OCI-LY7 (cell line): Measurements from ENCODE around the gene WIPF1.

Source experiments
- CTCF ChIP-seq: fragments of 200-600 bp; sonication (generic); conservative IDR thresholded peaks from 2 replicates; pipeline ENCODE4 v1.5.1; 2014; ENCODE audit warnings: mild to moderate bottlenecking, antibody characterized with exemption, low read length, moderate library complexity, mixed read lengths
- EZH2phosphoT487 ChIP-seq: fragments of 200-600 bp; sonication (generic); IDR thresholded peaks from 2 replicates; pipeline ENCODE4 v1.6.1; 2018; ENCODE audit warnings: low read depth, borderline replicate concordance, mild to moderate bottlenecking, mixed run types, antibody characterized with exemption, low read length, moderate library complexity, mixed read lengths

- TF ChIP-seq CTCF (no peak), EZH2phosphoT487 (no peak)
Observed at GRCh38 chr2:174631009-174631981, 33.7 kb upstream of the WIPF1 start.
